Fibroblast of the aortic adventitia (primary cell): ENCODE results near the gene SOX6. TPM values are rescaled to one million over a fixed set of nuclear protein-coding genes. Genes with fewer than 3 reads are reported as not detected.
A peak's percentile ranks its signal among the peaks of the same experiment; 100 is the strongest.

Experiments used
- DNase-seq: peaks from one replicate; pipeline ENCODE4 v3.0.0-alpha.2; 2010; ENCODE audit warnings: low read depth
- H3K4me3 ChIP-seq: 2 replicates; pipeline ENCODE4 v1.5.1; 2011; ENCODE audit warnings: low read depth, mild to moderate bottlenecking, control low read depth, low read length, moderate library complexity
- CTCF ChIP-seq: IDR thresholded peaks from 2 replicates; pipeline ENCODE4 v1.5.1; 2011; ENCODE audit warnings: mild to moderate bottlenecking, low read length, control low read depth, inconsistent platforms; ENCODE audit not compliant: insufficient read depth
- total RNA-seq: library from RNA; depleted of rRNA; stranded (reverse); fragments of >200 nt; gene quantifications from 2 replicates; pipeline ENCODE4 v1.2.3, GENCODE V29; 2012; ENCODE audit warnings: low replicate concordance

The SOX6 gene
- 0.36 and 1.8 TPM in 2 replicates for total RNA-seq

GRCh38 chr11:16356057-16356760, at the start of gene SOX6:
TSS of gene SOX6 (minus strand) at chr11:16356546. CDS start at chr11:16341248, 15,298 bp downstream.
- H3K4me3 ChIP-seq: no peak within 1 kb of the TSS
- TF ChIP-seq CTCF: no peak
- DNase-seq: peak; percentile 7

- TF ChIP-seq CTCF: no peak
- H3K4me3 ChIP-seq: no peak overlapping the region
- no peak for DNase-seq
Observed at GRCh38 chr11:16404781-16405285, 48.5 kb upstream of the SOX6 start.

GRCh38 chr11:16403851-16404250, 47.5 kb upstream of the SOX6 start:
- no peak overlapping the region for H3K4me3 ChIP-seq
- DNase-seq: no peak
- no peak for TF ChIP-seq CTCF

- no peak for DNase-seq
- no peak overlapping the region for H3K4me3 ChIP-seq
- no peak for TF ChIP-seq CTCF
Observed at GRCh38 chr11:16403448-16403803, 47.1 kb upstream of the SOX6 start.

- DNase-seq: no peak
- no peak overlapping the region for H3K4me3 ChIP-seq
- no peak for TF ChIP-seq CTCF
Observed at GRCh38 chr11:16402654-16403447, 46.5 kb upstream of the SOX6 start.

GRCh38 chr11:16397390-16397789, 41.0 kb upstream of the SOX6 start:
- no peak for DNase-seq
- TF ChIP-seq CTCF: no peak

More at GRCh38 chr11:16397390-16397789, 41.0 kb upstream of the SOX6 start:
- H3K4me3 ChIP-seq: no peak overlapping the region
